Mammary epithelial cell (primary cell): ENCODE results near the gene TMEM86B.

Source experiments
- EZH2 ChIP-seq: IDR thresholded peaks from 2 replicates; pipeline ENCODE4 v1.6.1; 2012; ENCODE audit warnings: low read length, inconsistent platforms, borderline replicate concordance
- TF ChIP-seq, protein P1 (sequence below), 2 donors: IDR thresholded peaks in 1 of 2; conservative IDR thresholded peaks in 1 of 2; 2 replicates each; pipeline ENCODE4 v1.5.1; 2011 to 2012; ENCODE audit warnings: inconsistent platforms in 2 of 2, low read length in 2 of 2, mild to moderate bottlenecking in 2 of 2, control low read depth in 1 of 2, low read depth in 1 of 2; ENCODE audit not compliant: insufficient read depth in 1 of 2; ENCODE audit errors: extremely low read depth in 1 of 2

DNA sequence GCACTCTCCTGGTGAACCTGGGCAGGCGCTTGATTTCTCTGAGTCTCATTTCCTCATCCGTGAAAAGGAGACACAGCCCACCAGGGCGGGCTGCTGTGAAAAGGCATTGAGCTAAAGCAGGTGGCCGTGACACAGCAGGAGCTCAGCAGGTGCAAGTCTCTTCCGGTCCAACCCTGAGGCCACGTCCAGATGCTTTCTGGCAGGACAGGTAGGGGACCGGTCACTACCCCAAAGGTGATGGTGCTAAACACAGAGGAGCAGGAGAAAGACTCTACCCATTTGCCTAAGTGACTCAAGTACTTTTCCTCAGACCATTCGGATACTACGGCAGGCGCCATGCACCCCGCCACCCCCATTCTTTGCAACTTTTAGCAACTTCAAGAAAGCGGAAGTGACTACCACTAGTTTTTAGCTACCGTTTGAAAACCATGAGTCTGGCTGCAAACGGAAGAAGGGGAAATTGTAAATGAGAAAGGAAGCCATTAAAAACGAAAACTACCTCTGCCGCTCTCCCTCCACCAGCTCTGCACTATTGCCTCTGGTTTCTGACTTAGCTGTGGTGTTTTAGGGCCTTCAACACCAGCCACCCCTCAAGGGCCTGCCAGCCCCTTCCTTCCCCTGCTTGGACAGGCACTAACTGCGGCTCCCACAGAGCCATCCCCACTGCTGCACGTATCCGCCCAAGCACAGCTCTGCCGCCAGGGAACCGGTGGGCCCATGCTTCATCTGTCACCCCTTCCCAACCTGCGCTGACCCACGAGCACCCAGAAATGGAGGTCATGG lies 25.5 kb upstream of the TMEM86B start:
- TF ChIP-seq, protein P1, sequence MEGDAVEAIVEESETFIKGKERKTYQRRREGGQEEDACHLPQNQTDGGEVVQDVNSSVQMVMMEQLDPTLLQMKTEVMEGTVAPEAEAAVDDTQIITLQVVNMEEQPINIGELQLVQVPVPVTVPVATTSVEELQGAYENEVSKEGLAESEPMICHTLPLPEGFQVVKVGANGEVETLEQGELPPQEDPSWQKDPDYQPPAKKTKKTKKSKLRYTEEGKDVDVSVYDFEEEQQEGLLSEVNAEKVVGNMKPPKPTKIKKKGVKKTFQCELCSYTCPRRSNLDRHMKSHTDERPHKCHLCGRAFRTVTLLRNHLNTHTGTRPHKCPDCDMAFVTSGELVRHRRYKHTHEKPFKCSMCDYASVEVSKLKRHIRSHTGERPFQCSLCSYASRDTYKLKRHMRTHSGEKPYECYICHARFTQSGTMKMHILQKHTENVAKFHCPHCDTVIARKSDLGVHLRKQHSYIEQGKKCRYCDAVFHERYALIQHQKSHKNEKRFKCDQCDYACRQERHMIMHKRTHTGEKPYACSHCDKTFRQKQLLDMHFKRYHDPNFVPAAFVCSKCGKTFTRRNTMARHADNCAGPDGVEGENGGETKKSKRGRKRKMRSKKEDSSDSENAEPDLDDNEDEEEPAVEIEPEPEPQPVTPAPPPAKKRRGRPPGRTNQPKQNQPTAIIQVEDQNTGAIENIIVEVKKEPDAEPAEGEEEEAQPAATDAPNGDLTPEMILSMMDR (conservative IDR thresholded peaks at IDR 0.05 in 1 of 2, IDR thresholded peaks at IDR 0.05 in 1 of 2; ENCODE audit: extremely low read depth in 1 of 2, insufficient read depth in 1 of 2, low read depth in 1 of 2, low read length in 2 of 2) = no peak
- TF ChIP-seq EZH2 = no peak
